Endothelial cell of umbilical vein (primary cell): ENCODE measurements around the gene STAT4.

Source experiments
- CTCF ChIP-seq, 2 donors: IDR thresholded peaks; 1 replicate in 1 of 2; 2 replicates in 1 of 2; pipeline ENCODE4 v1.5.1; 2011; ENCODE audit warnings: low read length in 2 of 2, mild to moderate bottlenecking in 2 of 2, moderate library complexity in 2 of 2, control low read depth in 1 of 2, inconsistent platforms in 1 of 2, low read depth in 1 of 2; ENCODE audit not compliant: insufficient read depth in 1 of 2; ENCODE audit errors: extremely low read depth in 1 of 2
- EZH2 ChIP-seq: IDR thresholded peaks from 2 replicates; pipeline ENCODE4 v1.6.1; 2012; ENCODE audit warnings: borderline replicate concordance, low read depth, mild to moderate bottlenecking, moderate library complexity, low read length, inconsistent platforms; ENCODE audit not compliant: severe bottlenecking
- POLR2AphosphoS5 ChIP-seq: IDR thresholded peaks from 2 replicates; pipeline ENCODE4 v1.6.1; 2012; ENCODE audit warnings: low read depth, mild to moderate bottlenecking, control low read depth, low read length, moderate library complexity; ENCODE audit not compliant: insufficient read depth
- TF ChIP-seq, protein P1 (sequence below): IDR thresholded peaks from 2 replicates; pipeline ENCODE4 v1.6.1; 2011; ENCODE audit not compliant: insufficient read depth, insufficient read length

- TF ChIP-seq EZH2, result no peak
- TF ChIP-seq CTCF (IDR thresholded peaks at IDR 0.05; ENCODE audit: extremely low read depth in 1 of 2, insufficient read depth in 1 of 2, low read depth in 1 of 2, low read length in 2 of 2), result no peak
- TF ChIP-seq, protein P1, sequence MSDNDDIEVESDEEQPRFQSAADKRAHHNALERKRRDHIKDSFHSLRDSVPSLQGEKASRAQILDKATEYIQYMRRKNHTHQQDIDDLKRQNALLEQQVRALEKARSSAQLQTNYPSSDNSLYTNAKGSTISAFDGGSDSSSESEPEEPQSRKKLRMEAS, result no peak
- TF ChIP-seq POLR2AphosphoS5, result no peak
These were observed 20.0 kb upstream of the STAT4 start for GRCh38 chr2:191170773-191171172.
